ENCODE measurements around the gene SH3RF3. TPM values are rescaled to one million over a fixed set of nuclear protein-coding genes. Genes with fewer than 3 reads are reported as not detected.

SH3RF3 gene
- total and polyA plus RNA-seq, 9 of the 15 experiments (the other 6 are each of a cell fraction or from before 2014, with no cell fraction given) = 0.02 TPM; not detected in 8

- Histone ChIP-seq H3K9me3 (replicated peaks; ENCODE audit: control insufficient read depth, insufficient read depth, low read depth, low read length) (no peaks in the 10 kb centered on the region), H3K4me2 (ENCODE audit: insufficient read depth, low read length) (no peak overlapping the region), H3K4me1 (replicated peaks in 1 of 2; ENCODE audit: control insufficient read depth in 2 of 2, insufficient read depth in 2 of 2, low read length in 2 of 2) (no peaks in the 10 kb centered on the region), H3K36me3 (ENCODE audit: control insufficient read depth, insufficient read depth, low read length) (no peaks in the 10 kb centered on the region), H3K27me3 (ENCODE audit: control insufficient read depth in 2 of 2, insufficient read depth in 2 of 2, low read length in 2 of 2) (peaks cover 18 to 61% of the 10 kb centered on the region in 2 experiments; a peak in 3 of 5 replicates), H3K79me2 (ENCODE audit: control insufficient read depth, insufficient read depth, low read length) (no peaks in the 10 kb centered on the region), H3K4me3 (no peak overlapping the region), H4K20me1 (replicated peaks; ENCODE audit: control insufficient read depth, insufficient read depth, low read length) (0 out of 2 replicates have a peak, but pooled peaks cover 7% of the 10 kb centered on the region), H3K9ac (ENCODE audit: insufficient read depth in 1 of 2, low read depth in 2 of 2, low read length in 2 of 2) (no peak overlapping the region), H3K9me1 (ENCODE audit: control insufficient read depth, insufficient read depth, low read length) (no peaks in the 10 kb centered on the region), H2AFZ (ENCODE audit: low read depth, low read length) (no peak overlapping the region), H3K27ac (ENCODE audit: extremely low read depth, low read depth, low read length) (no peak overlapping the region)
- no TSS peak for BruUV-seq (replicated peaks)
- no peak for FAIRE-seq
- ChIA-PET CTCF (ENCODE audit: low intra/inter-chr PET ratio) (no interaction called here), POLR2A (no interaction called here)
- intact Hi-C loops (cut with micrococcal nuclease) = no loop called here
- no peak for ATAC-seq
- in situ Hi-C loops (cut with MboI) = no loop called here
- 0% methylated on average over 4 of the region's 4 CpGs for WGBS (ENCODE audit: insufficient coverage, low coverage, missing lambda C conversion rate)
- TF ChIP-seq ZNF140 (CRISPR knock-in tag; IDR thresholded peaks at IDR 0.05) = no peak
- TF ChIP-seq CBX3 (IDR thresholded peaks at IDR 0.05; ENCODE audit: borderline replicate concordance in 1 of 2, low read length in 2 of 2) = no peak
- no peak for TF ChIP-seq ZNF280B (CRISPR knock-in tag; IDR thresholded peaks at IDR 0.05)
- TF ChIP-seq SRF (CRISPR knock-in tag; IDR thresholded peaks at IDR 0.05) = no peak
- TF ChIP-seq RFX5 (IDR thresholded peaks at IDR 0.05; ENCODE audit: low read depth, low read length) = no peak
- no peak for TF ChIP-seq PPARD (CRISPR knock-in tag; IDR thresholded peaks at IDR 0.05)
- TF ChIP-seq NFIC (IDR thresholded peaks at IDR 0.05) = no peak
- no peak for TF ChIP-seq MED1 (CRISPR knock-in tag; IDR thresholded peaks at IDR 0.05; ENCODE audit: borderline replicate concordance)
- DNase-seq (ENCODE audit: extremely low read depth in 1 of 4, low spot score in 3 of 4) = no peak
These were observed 59.9 kb downstream of the SH3RF3 start for GRCh38 chr2:109188898-109189297.
